ENCODE measurements around the gene PRR12.

The PRR12 gene

GRCh38 chr19:49579193-49579592 lies 11.8 kb upstream of the PRR12 start:
- Histone ChIP-seq H3K27ac (ENCODE audit: low read length) (no peak overlapping the region), H3K9ac (ENCODE audit: low read length) (no peak overlapping the region; the same call in 1 of the 2 replicates), H3K4me1 (ENCODE audit: low read length) (peaks cover 16% of the 10 kb centered on the region), H2AFZ (ENCODE audit: low read length) (no peak overlapping the region), H3F3A (ENCODE audit: insufficient read depth, low read length) (peaks cover 3% of the 10 kb centered on the region; the same call in 1 of the 2 replicates), H3K79me2 (ENCODE audit: low read length) (peaks cover 48% of the 10 kb centered on the region), H3K4me3 (ENCODE audit: low read length) (peak overlapping the region; percentile 77), H3K9me3 (replicated peaks; ENCODE audit: insufficient read depth, low read length) (no peaks in the 10 kb centered on the region), H3K9me2 (replicated peaks; ENCODE audit: insufficient read depth, low read length) (no peaks in the 10 kb centered on the region), H3K36me3 (replicated peaks; ENCODE audit: insufficient read depth, low read length) (no peaks in the 10 kb centered on the region), H4K20me1 (ENCODE audit: insufficient read depth, low read length) (no peaks in the 10 kb centered on the region), H3K27me3 (replicated peaks; ENCODE audit: insufficient read depth, low read length) (no peaks in the 10 kb centered on the region), H3K4me2 (ENCODE audit: low read depth, low read length) (peak overlapping the region; percentile 87)
- TF ChIP-seq CTCF (IDR thresholded peaks at IDR 0.05; ENCODE audit: low read length), result no peak
- no peak for TF ChIP-seq EZH2 (optimal IDR thresholded peaks at IDR 0.05; ENCODE audit: low read depth, low read length)
- TF ChIP-seq EZH2phosphoT487 (IDR thresholded peaks at IDR 0.05; ENCODE audit: low read length), result no peak
- DNase-seq, result no peak

- Histone ChIP-seq H3K27me3 (replicated peaks; ENCODE audit: insufficient read depth, low read length) (no peaks in the 10 kb centered on the region), H3K79me2 (ENCODE audit: low read length) (peaks cover 45% of the 10 kb centered on the region), H3K4me3 (ENCODE audit: low read length) (peak overlapping the region; percentile 77), H3K36me3 (replicated peaks; ENCODE audit: insufficient read depth, low read length) (no peaks in the 10 kb centered on the region), H2AFZ (ENCODE audit: low read length) (peak overlapping the region; percentile 98), H3K9me2 (replicated peaks; ENCODE audit: insufficient read depth, low read length) (no peaks in the 10 kb centered on the region), H3K9me3 (replicated peaks; ENCODE audit: insufficient read depth, low read length) (no peaks in the 10 kb centered on the region), H4K20me1 (ENCODE audit: insufficient read depth, low read length) (no peaks in the 10 kb centered on the region), H3K4me1 (ENCODE audit: low read length) (peaks cover 16% of the 10 kb centered on the region), H3K9ac (ENCODE audit: low read length) (peak overlapping the region; percentile 56), H3K4me2 (ENCODE audit: low read depth, low read length) (peak overlapping the region; percentile 87), H3K27ac (ENCODE audit: low read length) (no peak overlapping the region), H3F3A (ENCODE audit: insufficient read depth, low read length) (no peaks in the 10 kb centered on the region)
- DNase-seq, result no peak
- no peak for TF ChIP-seq EZH2 (optimal IDR thresholded peaks at IDR 0.05; ENCODE audit: low read depth, low read length)
- TF ChIP-seq EZH2phosphoT487 (IDR thresholded peaks at IDR 0.05; ENCODE audit: low read length), result no peak
- no peak for TF ChIP-seq CTCF (IDR thresholded peaks at IDR 0.05; ENCODE audit: low read length)
Observed at GRCh38 chr19:49579947-49580263, 11.1 kb upstream of the PRR12 start.

GRCh38 chr19:49580264-49581006 lies 10.5 kb upstream of the PRR12 start, which contains the start of gene NOSIP:
Gene NOSIP, minus strand, starts transcription at chr19:49580556. Its CDS starts 19,865 bp downstream, at chr19:49560691.
- Histone ChIP-seq H3K36me3 (replicated peaks; ENCODE audit: insufficient read depth, low read length) (no peaks in the 10 kb centered on the region), H2AFZ (ENCODE audit: low read length) (peak within 1 kb of the TSS; percentile 98), H3K9me3 (replicated peaks; ENCODE audit: insufficient read depth, low read length) (no peaks in the 10 kb centered on the region), H3K4me1 (ENCODE audit: low read length) (peaks cover 16% of the 10 kb centered on the region), H4K20me1 (ENCODE audit: insufficient read depth, low read length) (no peaks in the 10 kb centered on the region), H3K27ac (ENCODE audit: low read length) (no peak within 1 kb of the TSS), H3K9ac (ENCODE audit: low read length) (peak within 1 kb of the TSS; percentile 56), H3K27me3 (replicated peaks; ENCODE audit: insufficient read depth, low read length) (no peaks in the 10 kb centered on the region), H3K9me2 (replicated peaks; ENCODE audit: insufficient read depth, low read length) (no peaks in the 10 kb centered on the region), H3K4me3 (ENCODE audit: low read length) (peak within 1 kb of the TSS; percentile 77), H3F3A (ENCODE audit: insufficient read depth, low read length) (no peaks in the 10 kb centered on the region), H3K79me2 (ENCODE audit: low read length) (peaks cover 41% of the 10 kb centered on the region), H3K4me2 (ENCODE audit: low read depth, low read length) (peak within 1 kb of the TSS; percentile 87)
- TF ChIP-seq EZH2phosphoT487 (IDR thresholded peaks at IDR 0.05; ENCODE audit: low read length), result no peak
- TF ChIP-seq EZH2 (optimal IDR thresholded peaks at IDR 0.05; ENCODE audit: low read depth, low read length), result no peak
- TF ChIP-seq CTCF (IDR thresholded peaks at IDR 0.05; ENCODE audit: low read length), result no peak
- peak; percentile 97 for DNase-seq
